Posterior vena cava (tissue), 2 donors: ENCODE results near the gene ZNF595. TPM values are rescaled to one million over a fixed set of nuclear protein-coding genes. Genes with fewer than 3 reads are reported as not detected.
"Not testable (repeated sequence)": the region's sequence is repeated elsewhere in the genome, so short reads cannot be mapped to it uniquely, and the experiment has no call there.

Source experiments
- DNase-seq: peaks from one replicate; pipeline ENCODE4 v3.0.0-alpha.2; 2020; ENCODE audit warnings: low spot score
- intact Hi-C, 2 donors: fragments of 100-400 bp; cut with DNase I; formaldehyde crosslinking; loops; one replicate each; pipeline versions ENCODE4 v1.14.1 to v1.14.2; 2022 to 2023
- long read RNA-seq, 2 donors: library from polyadenylated mRNA; unstranded; transcript quantifications; one replicate each; pipeline ENCODE4 v2.0.0, GENCODE V29; 2020 to 2021
- total RNA-seq, 2 donors: library from RNA; stranded (reverse); fragmentation: NEBNext Ultra II Directional; extraction: Animal tissue kit (Norgen Biotek cat#: 25700); gene quantifications; one replicate each; pipeline ENCODE4 v1.2.1, GENCODE V29; 2021
- donor health status: DM: yes; HTN: yes; CAD: no.
- donor health status: DM: yes; HTN: yes; CAD: no.

ZNF595 gene
- 10 to 100 TPM; 12.6 to 19.9 TPM for total RNA-seq
- long read RNA-seq, donor 1, partial matches to known transcripts, result 0 of 2 reads
- long read RNA-seq, donor 1, other reads (novel, unspliced or antisense), result 0 of 2 reads
- long read RNA-seq, donor 2, transcript ZNF595-205 (4 exons, 2,911 nt), result major isoform, 10 of 12 reads
- long read RNA-seq, donor 2, partial matches to known transcripts, result 1 of 12 reads
- long read RNA-seq, donor 2, other reads (novel, unspliced or antisense), result 0 of 12 reads

- intact Hi-C loops, result not testable (repeated sequence)
- peak; percentile 88 for DNase-seq
These were observed at the start of gene ZNF595 for GRCh38 chr4:52804-53479. Gene ZNF595, plus strand, starts transcription at chr4:53321. Its CDS starts 168 bp downstream, at chr4:53489.

DNA sequence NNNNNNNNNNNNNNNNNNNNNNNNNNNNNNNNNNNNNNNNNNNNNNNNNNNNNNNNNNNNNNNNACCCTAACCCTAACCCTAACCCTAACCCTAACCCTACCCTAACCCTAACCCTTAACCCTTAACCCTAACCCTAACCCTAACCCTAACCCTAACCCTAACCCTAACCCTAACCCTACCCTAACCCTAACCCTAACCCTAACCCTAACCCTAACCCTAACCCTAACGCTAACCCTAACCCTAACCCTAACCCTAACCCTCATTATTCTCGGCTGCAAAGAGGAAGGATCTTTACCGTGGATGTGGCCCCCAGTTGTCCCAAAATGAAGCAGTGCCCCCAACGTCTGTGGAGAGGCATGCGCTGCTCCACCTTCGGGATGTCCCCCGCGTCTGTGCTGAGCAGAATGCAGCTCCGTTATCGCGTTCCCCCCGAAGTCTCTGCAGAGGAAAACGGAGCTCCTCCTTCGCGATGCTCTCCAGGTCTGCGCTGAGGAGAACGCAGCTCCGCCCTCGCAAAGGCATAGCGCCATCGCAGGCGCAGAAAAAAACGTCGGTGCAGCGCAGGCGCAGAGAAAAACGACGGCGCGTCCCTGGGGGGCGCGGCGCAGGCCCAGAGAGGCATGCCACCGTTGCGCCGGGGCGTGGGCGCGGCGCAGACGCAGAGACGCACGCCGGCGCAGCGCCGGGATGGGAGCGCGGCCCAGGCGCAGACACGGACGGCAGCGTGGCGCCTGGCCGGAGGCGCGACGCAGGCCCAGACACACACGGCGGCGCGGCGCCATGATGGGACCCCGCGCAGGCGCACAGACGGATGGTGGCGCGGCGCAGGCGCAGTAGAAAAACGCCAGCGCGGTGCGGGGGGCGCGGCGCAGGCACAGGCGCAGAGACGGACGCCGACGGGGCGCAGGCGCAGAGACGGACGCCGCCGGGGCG lies 42.9 kb upstream of the ZNF595 start:
- peak; percentile 69 for DNase-seq
- intact Hi-C loops, result not testable (repeated sequence)

DNA sequence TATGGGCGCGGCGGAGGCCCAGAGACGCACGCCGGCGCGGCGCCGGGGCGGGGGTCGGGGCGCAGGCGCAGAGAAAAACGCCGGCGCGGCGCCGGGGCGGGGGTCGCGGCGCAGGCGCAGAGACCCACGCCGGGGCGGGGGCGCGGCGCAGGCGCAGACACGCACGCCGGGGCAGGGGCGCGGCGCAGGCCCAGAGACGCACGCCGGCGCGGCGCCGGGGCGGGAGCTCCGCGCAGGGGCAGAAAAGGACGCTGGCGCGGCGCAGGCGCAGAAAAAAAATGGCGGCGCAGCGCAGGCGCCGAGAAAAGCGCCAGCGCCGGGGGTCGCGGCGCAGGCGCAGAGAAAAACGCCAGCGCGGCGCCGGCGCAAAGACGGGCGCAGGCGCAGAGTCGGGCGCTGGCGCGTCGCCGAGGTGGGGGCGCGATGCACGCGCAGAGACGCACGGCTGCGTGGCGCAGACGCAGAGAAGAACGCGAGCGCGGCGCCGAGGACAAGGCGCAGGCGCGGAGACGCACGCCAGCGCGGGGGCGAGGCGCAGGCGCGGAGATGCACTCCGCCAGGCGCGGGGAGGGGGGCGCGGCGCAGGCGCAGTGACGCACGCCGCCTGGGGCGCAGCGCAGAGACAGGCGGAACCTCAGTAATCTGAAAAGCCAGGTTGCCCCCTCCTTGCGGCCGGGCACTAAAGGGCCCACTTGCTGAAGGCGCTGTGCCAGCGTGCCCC lies 41.9 kb upstream of the ZNF595 start:
- DNase-seq, intact Hi-C loops: not testable (repeated sequence)

DNA sequence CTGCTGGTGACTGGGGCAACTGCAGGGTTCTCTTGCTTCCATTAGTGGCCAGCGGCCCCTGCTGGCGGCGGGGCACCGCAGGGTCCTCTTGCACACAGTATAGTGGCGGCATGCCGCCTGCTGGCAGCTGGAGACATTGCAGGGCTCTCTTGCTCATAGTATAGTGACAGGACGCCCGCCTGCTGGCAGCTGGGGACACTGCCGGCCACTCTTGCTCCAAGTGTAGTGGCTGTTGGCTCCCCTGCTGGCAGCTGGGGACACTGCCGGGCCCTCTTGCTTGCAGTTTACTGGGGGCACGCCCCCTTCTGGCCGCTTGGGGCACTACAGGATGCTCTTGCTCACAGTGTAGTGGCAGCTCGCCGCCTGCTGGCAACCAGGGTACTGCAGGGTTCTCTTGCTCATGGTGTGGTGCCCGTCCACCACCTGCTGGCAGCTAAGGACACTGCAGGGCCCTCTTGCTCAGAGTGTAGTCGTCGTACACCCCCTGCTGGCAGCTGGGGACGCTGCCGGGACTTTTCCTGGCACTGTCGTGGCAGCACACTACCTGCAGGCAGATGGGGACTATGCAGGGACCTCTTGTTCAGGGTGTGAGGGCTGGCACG lies 41.2 kb upstream of the ZNF595 start:
- intact Hi-C loops, result not testable (repeated sequence)
- DNase-seq, result peak; percentile 74

DNA sequence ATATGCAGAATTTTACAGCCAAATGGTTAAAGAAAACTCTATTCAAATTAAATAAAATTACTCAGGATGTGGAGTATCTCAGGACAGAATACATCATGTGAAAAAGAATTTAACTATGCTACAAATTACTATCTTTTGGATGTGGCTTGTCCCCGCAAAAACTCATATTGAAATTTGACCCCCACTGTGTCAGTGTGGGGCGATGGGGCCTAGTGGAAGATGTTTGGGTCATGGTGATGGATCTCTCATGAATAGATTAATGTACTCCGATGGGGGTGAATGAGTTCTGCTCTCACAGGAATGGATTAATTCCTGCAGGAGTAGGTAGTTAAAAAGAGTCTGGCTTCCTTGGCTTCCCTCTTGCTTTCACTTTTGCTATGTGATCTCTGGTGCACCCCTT lies 35.0 kb upstream of the ZNF595 start:
- peak; percentile 66 for DNase-seq
- intact Hi-C loops, result not testable (repeated sequence)

DNA sequence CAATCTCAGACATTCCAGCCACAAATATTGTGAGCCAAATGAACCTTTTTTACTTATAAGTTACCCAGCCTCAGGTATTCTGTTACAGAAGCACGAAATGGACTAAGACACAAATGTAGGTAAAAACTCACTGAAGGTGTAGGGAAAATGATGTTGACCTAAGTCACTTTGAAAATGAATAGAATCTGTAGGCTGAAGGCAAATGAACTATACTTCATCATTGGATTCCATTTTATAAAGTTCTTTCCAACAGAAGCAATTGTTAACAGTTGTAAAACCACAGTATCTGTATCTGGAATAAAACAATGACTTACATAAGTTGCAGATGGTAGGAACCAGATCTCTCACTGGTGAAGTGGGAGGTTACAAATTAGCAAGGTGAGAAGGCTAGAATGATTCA lies 34.5 kb upstream of the ZNF595 start:
- DNase-seq, intact Hi-C loops: not testable (repeated sequence)

DNA sequence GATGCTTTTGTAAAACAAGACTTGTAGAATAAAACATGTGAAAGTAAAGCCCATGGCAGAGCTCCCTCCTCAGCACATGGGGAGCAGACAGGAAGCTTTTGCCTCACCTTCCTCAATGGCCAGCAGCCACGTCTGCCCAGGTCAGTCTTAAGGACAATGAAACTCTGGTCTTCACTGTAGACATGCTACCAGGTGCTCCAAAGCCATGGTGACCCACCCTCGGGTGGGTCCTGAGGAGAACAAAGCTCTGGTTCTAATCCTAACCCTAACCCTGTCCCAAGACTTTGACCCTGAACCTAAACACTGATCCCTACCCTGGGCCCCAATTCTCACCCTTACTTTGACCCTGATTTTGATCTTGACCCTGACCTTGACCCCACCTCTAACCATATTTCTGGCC lies 30.2 kb upstream of the ZNF595 start:
- DNase-seq, intact Hi-C loops: not testable (repeated sequence)

DNA sequence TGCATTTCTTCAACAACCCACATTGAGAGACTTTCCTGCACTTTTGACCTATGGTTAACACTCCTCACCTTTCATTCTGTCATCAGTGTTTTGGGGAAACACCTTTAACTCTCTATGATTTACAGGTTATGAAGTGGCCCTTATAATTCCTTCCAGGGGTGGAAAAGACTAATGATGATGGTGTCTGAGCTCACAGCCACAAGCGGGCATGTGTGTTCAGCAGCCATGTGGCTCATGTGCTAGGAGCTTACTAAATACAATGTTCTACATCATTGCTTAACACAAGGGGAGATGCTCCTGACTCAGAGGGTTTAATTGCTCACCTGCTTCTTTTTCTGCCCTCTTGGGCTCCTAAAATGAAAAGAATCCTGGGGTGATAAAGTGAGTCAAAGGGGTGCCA lies 28.8 kb upstream of the ZNF595 start:
- intact Hi-C loops, DNase-seq: not testable (repeated sequence)

DNA sequence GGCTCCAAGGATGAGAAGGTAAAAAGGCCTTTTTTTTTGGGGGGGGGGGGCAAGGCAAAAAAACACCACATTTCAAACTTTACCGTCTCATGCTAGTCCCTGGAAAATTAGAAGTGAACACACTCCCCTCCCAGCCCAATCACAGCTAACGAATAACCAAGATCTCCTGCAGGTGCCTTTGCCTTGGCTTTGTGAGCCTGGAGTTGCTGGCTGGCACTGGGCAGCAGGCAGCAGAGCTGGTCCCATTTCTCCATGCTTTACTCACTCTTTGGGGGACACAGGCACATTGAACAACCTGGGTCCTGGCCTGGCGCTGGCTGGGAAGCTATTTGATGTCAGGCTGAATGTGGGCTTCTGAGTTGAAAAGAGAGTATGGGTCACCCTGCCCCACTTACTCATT lies 25.6 kb upstream of the ZNF595 start:
- peak; percentile 31 for DNase-seq

DNA sequence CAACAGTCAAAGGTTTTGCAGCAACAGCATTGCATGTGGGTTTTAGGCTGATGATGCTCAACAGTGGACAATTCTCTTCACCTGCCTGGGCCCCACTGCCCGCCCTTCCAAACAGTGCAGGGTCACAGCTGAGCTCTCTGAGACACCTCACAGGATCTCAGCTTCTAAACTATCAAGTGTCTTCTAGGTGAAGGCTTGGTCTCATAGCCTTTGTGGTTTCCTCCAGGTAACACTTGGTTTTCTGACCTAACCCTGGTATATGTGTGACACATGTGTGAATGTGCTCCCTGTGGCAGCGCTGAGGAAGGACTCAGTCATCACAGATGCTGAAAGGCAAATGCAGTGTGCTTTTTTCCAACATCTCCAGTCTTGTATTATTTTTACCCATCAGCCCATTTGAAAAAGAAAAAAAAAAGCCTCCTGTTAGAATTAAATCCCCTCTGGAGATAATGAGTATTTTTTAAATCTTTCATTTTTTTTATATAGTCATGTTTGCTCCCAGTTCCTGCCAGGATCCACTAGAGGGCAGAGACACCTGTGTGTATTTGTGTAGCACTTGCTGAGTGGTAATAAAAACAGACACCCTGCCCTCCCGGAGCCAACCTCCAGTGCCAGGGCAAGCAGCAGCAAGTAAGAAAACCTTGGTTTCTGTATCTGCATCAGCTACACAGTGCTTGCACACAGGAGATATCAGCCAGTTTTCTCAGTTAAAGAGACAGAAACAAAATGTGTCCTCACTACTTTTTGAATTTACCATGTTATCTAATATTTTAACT lies 24.2 kb upstream of the ZNF595 start:
- DNase-seq, result peak; percentile 47
- intact Hi-C loops, result not testable (repeated sequence)

More for the DNA sequence above, 25.6 kb upstream of the ZNF595 start:
- intact Hi-C loops, result not testable (repeated sequence)

- DNase-seq, intact Hi-C loops: not testable (repeated sequence)
These were observed 19.8 kb upstream of the ZNF595 start for GRCh38 chr4:33314-33713.

DNA sequence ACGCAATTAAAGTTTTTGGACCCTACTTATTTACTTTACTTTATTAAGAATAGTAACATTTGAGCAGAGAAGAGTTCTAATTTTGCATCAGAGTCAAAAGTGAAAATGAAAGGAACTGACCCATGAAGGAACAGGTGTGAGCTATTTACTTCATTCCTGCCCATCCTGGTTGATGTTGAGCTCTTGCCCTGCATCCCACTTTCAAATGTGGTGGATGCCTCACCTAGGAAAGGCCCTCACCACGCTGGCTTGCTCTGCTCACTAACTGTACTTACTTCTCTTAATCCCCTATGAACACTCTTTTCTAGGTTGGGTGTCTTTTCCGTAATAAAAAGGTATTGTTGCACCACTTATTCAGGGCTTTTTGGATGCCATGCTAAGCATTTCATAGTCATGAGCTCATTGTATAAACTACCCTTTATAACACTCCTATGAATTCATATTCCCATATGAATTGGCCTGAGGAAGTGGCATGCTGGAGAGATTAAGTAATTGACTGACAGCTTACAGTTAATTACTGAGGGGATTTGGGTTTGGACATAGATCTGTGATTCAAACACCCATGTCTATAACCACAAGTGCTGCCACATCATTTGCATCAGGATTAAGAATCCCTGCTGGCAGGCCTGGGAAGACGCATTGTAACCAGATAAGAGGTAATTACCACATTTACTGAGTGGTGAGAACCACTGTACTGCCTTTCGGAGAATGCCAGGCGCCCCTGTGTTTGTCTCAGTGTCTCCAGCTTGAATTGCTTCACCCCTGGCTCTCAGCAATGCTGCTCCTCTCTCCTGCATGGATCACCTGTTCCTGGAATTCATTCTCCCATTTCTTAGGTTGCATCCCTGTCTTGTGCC lies 16.3 kb upstream of the ZNF595 start:
- intact Hi-C loops, DNase-seq: not testable (repeated sequence)

DNA sequence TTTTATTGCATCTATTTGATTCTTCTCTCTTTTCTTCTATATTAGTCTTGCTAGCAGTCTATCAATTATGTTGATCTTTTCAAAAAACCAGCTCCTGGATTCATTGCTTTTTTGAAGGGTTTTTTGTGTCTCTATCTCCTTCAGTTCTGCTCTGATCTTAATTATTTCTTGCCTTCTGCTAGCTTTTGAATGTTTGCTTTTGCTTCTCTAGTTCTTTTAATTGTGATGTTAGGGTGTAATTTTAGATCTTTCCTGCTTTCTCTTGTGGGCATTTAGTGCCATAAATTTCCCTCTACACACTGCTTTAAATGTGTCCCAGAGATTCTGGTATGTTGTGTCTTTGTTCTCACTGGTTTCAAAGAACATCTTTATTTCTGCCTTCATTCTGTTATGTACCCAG lies 14.9 kb upstream of the ZNF595 start:
- DNase-seq, intact Hi-C loops: not testable (repeated sequence)

DNA sequence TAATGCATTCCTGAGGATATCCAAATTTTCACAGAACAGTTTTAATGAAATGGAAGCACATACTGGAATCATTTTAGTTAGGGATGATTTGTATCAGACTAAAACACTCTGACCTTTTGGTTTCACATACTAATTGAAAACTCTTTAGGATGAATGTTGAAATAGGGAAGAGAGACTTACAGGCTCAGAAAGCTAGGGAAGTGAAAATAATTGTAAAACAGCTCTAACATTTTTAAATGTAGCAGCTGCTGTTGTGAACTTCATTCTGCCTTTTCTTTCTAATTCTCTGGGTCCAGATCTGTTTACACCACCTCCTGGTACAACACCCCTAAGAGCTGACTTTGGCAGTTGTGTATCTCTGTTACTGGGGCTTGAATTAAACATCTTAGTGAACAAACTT lies 9.7 kb upstream of the ZNF595 start:
- intact Hi-C loops, DNase-seq: not testable (repeated sequence)

- DNase-seq, intact Hi-C loops: not testable (repeated sequence)
These were observed 1.9 kb upstream of the ZNF595 start for GRCh38 chr4:51253-51652.

DNA sequence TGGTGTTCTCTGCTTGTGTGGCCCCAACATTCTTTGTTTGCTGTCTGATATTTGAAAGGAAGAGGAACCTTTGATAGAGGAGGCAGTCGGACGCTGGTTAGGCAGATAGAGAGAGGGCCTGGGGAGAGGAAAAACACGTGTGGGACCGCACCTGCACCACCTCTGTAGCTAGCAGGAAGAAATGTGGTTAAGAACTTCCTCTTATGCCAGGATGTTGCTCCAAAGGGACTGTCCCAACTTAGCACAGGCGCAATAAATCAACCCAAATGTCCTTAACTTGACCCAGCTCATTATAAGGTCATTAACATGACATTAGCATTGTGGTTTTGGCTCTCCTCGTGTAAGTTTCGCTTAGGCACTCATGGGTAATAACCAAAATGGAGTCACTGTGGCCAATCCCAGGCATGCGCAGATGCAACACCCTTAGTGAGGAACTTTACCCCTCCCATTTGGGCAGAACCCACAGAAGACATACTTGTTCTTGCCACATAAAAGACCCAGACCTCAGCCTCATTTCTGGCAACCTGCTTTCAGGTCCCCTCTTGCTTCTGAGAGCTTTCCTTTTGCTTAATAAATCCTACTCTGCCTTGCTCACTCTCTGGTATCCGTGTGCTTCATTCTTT lies 1.4 kb upstream of the ZNF595 start:
- DNase-seq, intact Hi-C loops: not testable (repeated sequence)

DNA sequence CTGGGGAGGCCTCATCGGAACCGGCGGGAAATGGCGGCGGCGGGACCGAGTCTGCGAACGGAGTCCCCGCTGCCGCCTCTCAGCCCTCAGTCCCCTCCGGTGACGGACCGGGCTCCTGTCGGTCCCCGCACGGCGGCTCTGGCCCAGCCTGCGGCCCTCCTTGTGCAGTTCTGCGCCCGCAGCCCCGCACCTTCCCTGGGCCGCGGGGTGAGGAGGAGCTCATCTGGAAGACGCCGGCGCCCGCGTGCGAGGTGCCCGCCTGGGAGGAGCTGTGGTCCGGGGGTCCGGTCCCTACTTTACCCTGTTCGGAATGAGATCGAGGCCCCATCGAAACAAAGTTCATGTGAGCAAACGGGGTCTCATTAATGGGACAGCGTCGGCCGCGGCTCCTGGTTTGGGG lies 400 bp downstream of the ZNF595 start:
- DNase-seq, intact Hi-C loops: not testable (repeated sequence)
